Measurements from ENCODE around the gene CD40. TPM values are rescaled to one million over a fixed set of nuclear protein-coding genes. Genes with fewer than 3 reads are reported as not detected.

Gene CD40
- total and polyA plus RNA-seq, 2 of the 4 experiments (the other 2 are of a cell fraction): 0.36 to 0.92 TPM

GRCh38 chr20:46177768-46178167, 59.7 kb downstream of the CD40 start:
- ATAC-seq (ENCODE audit: low read depth) (no peak), DNase-seq (no peak)
- no peak overlapping the region for H2BK120ac ChIP-seq (ENCODE audit: low read depth, low read length)
- H3K4me2 ChIP-seq (ENCODE audit: low read depth, low read length): no peak overlapping the region
- H3K14ac ChIP-seq (replicated peaks; ENCODE audit: low read depth, low read length): no peak overlapping the region
- H2AK5ac ChIP-seq (ENCODE audit: low read depth, low read length): no peak overlapping the region
- no peak overlapping the region for H4K5ac ChIP-seq (ENCODE audit: low read depth, low read length)
- no peak overlapping the region for H2BK20ac ChIP-seq (ENCODE audit: low read depth, low read length)
- H4K20me1 ChIP-seq (ENCODE audit: insufficient read depth, low read length): no peaks in the 10 kb centered on the region
- 62% methylated on average over 5 of the region's 15 CpGs; no CpG with 5 or more reads in 1 of the 2 experiments for WGBS, 2 experiments (ENCODE audit: extremely low coverage in 2 of 2, insufficient read length in 1 of 2)
- no peak overlapping the region for H2AFZ ChIP-seq (replicated peaks; ENCODE audit: low read length, poor library complexity)
- no peak overlapping the region for H2BK5ac ChIP-seq (ENCODE audit: low read depth, low read length, poor library complexity, severe bottlenecking)
- ChIA-PET CTCF (no interaction called here), POLR2A (ENCODE audit: unreplicated experiment) (no interaction called here)
- peaks cover 43% of the 10 kb centered on the region for H3K27me3 ChIP-seq (ENCODE audit: control insufficient read depth, insufficient read depth, low read length)
- TF ChIP-seq BHLHE40 (IDR thresholded peaks at IDR 0.05; ENCODE audit: low read depth, low read length): no peak
- TF ChIP-seq ELK1 (IDR thresholded peaks at IDR 0.05; ENCODE audit: borderline replicate concordance, low read depth, low read length): no peak
- TF ChIP-seq CHD1 (IDR thresholded peaks at IDR 0.05; ENCODE audit: low read depth, low read length): no peak
- no peak for TF ChIP-seq MAFK (IDR thresholded peaks at IDR 0.05; ENCODE audit: low read depth, low read length)
- TF ChIP-seq RAD21 (IDR thresholded peaks at IDR 0.05; ENCODE audit: low read length): no peak
- TF ChIP-seq, protein P1, sequence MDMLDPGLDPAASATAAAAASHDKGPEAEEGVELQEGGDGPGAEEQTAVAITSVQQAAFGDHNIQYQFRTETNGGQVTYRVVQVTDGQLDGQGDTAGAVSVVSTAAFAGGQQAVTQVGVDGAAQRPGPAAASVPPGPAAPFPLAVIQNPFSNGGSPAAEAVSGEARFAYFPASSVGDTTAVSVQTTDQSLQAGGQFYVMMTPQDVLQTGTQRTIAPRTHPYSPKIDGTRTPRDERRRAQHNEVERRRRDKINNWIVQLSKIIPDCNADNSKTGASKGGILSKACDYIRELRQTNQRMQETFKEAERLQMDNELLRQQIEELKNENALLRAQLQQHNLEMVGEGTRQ (IDR thresholded peaks at IDR 0.05; ENCODE audit: low read depth, low read length): no peak
- TF ChIP-seq RFX5 (IDR thresholded peaks at IDR 0.05; ENCODE audit: low read depth, low read length): no peak
- TF ChIP-seq NFE2L2 (IDR thresholded peaks at IDR 0.05; ENCODE audit: low read depth, low read length): no peak
- TF ChIP-seq, protein P2, sequence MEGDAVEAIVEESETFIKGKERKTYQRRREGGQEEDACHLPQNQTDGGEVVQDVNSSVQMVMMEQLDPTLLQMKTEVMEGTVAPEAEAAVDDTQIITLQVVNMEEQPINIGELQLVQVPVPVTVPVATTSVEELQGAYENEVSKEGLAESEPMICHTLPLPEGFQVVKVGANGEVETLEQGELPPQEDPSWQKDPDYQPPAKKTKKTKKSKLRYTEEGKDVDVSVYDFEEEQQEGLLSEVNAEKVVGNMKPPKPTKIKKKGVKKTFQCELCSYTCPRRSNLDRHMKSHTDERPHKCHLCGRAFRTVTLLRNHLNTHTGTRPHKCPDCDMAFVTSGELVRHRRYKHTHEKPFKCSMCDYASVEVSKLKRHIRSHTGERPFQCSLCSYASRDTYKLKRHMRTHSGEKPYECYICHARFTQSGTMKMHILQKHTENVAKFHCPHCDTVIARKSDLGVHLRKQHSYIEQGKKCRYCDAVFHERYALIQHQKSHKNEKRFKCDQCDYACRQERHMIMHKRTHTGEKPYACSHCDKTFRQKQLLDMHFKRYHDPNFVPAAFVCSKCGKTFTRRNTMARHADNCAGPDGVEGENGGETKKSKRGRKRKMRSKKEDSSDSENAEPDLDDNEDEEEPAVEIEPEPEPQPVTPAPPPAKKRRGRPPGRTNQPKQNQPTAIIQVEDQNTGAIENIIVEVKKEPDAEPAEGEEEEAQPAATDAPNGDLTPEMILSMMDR (conservative IDR thresholded peaks at IDR 0.05; ENCODE audit: low read depth, low read length): no peak
- TF ChIP-seq RCOR1 (IDR thresholded peaks at IDR 0.05; ENCODE audit: insufficient replicate concordance, low read length): no peak
- TF ChIP-seq CEBPB (IDR thresholded peaks at IDR 0.05; ENCODE audit: low read depth, low read length): no peak
- TF ChIP-seq FOS (IDR thresholded peaks at IDR 0.05; ENCODE audit: low read depth, low read length): no peak
- no peak for TF ChIP-seq MAZ (IDR thresholded peaks at IDR 0.05; ENCODE audit: borderline replicate concordance, low read depth, low read length)
- TF ChIP-seq POLR2A (IDR thresholded peaks at IDR 0.05; ENCODE audit: low read depth, low read length): no peak
- no peak overlapping the region for H3K27ac ChIP-seq (ENCODE audit: insufficient read depth, low read length)
- H3K79me1 ChIP-seq (ENCODE audit: low read depth in 1 of 2, low read length in 2 of 2): no peaks in the 10 kb centered on the region
- no peak overlapping the region for H4K8ac ChIP-seq (ENCODE audit: low read depth in 2 of 2, low read length in 2 of 2)
- dilution Hi-C loops (cut with HindIII; ENCODE audit: low sequenced_read_pairs, unreplicated experiment) (no loop called here), in situ Hi-C loops (cut with MboI; ENCODE audit: low sequenced_read_pairs) (no loop called here), intact Hi-C loops (cut with micrococcal nuclease) (no loop called here)
- no peak overlapping the region for H3K18ac ChIP-seq (ENCODE audit: low read depth, low read length)
- no peaks in the 10 kb centered on the region for H3K4me1 ChIP-seq (ENCODE audit: control insufficient read depth, insufficient read depth, low read length)
- no peaks in the 10 kb centered on the region for H3K9me1 ChIP-seq (ENCODE audit: insufficient read depth, low read length)
- no peak overlapping the region for H3K23ac ChIP-seq (ENCODE audit: low read depth, low read length)
- H2AK9ac ChIP-seq (replicated peaks; ENCODE audit: low read depth, low read length, poor library complexity): no peak overlapping the region
- H3K9ac ChIP-seq (ENCODE audit: low read depth, low read length): no peak overlapping the region
- H2BK15ac ChIP-seq (ENCODE audit: low read depth, low read length): no peak overlapping the region
- no peak overlapping the region for H4K91ac ChIP-seq (ENCODE audit: insufficient read depth, low read depth, low read length)
- no peak overlapping the region for H3K4ac ChIP-seq (ENCODE audit: low read depth, low read length)
- no TSS peak for BruUV-seq (replicated peaks)
- H3K9me3 ChIP-seq (ENCODE audit: control insufficient read depth, insufficient read depth, low read length): no peaks in the 10 kb centered on the region
- H3K36me3 ChIP-seq (ENCODE audit: control insufficient read depth, insufficient read depth, low read length): no peaks in the 10 kb centered on the region
- H3K56ac ChIP-seq (ENCODE audit: extremely low read depth, insufficient read depth, low read length): no peak overlapping the region
- H3K4me3 ChIP-seq (ENCODE audit: insufficient read depth, low read depth, low read length): no peak overlapping the region

Data from IMR-90 (cell line).